IMR-90 (cell line): Measurements from ENCODE around the gene GLI1. TPM values are rescaled to one million over a fixed set of nuclear protein-coding genes. Genes with fewer than 3 reads are reported as not detected.

Experiments
- ATAC-seq: fragments of 200-7000 bp; cut with Tn5 transposase; 2 replicates; pipeline ENCODE4 v1.9.1; 2020; ENCODE audit warnings: low read depth, mild to moderate bottlenecking, moderate library complexity
- Bru-seq: library from RNA; stranded (reverse); fragments of 400-500 nt; gene quantifications from one replicate; lab custom pipeline; 2021; lab: Mats Ljungman, UMichigan
- BruChase-seq, 2 experiments: library from RNA; stranded (reverse); fragments of 400-500 nt; gene quantifications; one replicate each; lab custom pipeline; 2021; lab: Mats Ljungman, UMichigan
- BruUV-seq: library from RNA; stranded (reverse); fragments of 400-500 nt; replicated peaks from 2 replicates; lab custom pipeline; 2021; lab: Mats Ljungman, UMichigan
- CTCF ChIA-PET: fragments of 300-600 bp; formaldehyde crosslinking; extraction: SDS; loops from one replicate; lab custom pipeline; 2021; ENCODE audit warnings: antibody characterized with exemption; lab: Yijun Ruan, JAX
- POLR2A ChIA-PET: fragments of 300-600 bp; sonication (Branson Sonifier 250); formaldehyde crosslinking; loops from one replicate; lab custom pipeline; 2022; ENCODE audit warnings: antibody characterized with exemption; ENCODE audit not compliant: unreplicated experiment; lab: Charles Lee
- DNase-seq: peaks from one replicate; pipeline ENCODE4 v3.0.0; 2013
- H2AFZ ChIP-seq: replicated peaks from 2 replicates; pipeline ENCODE3; 2013; ENCODE audit warnings: low read length, mild to moderate bottlenecking; ENCODE audit not compliant: poor library complexity
- H2AK5ac ChIP-seq: 2 replicates; pipeline ENCODE4 v1.6.1; 2013; ENCODE audit warnings: low read depth, low read length, inconsistent platforms
- H2AK9ac ChIP-seq: replicated peaks from 2 replicates; pipeline ENCODE3; 2013; ENCODE audit warnings: mild to moderate bottlenecking, low read depth, low read length, moderate library complexity; ENCODE audit not compliant: poor library complexity
- H2BK120ac ChIP-seq: 2 replicates; pipeline ENCODE4 v1.6.1; 2013; ENCODE audit warnings: low read depth, low read length, inconsistent platforms
- H2BK15ac ChIP-seq: 3 replicates; pipeline ENCODE4 v1.6.1; 2013; ENCODE audit warnings: low read depth, low read length, inconsistent platforms
- H2BK20ac ChIP-seq: 2 replicates; pipeline ENCODE4 v1.6.1; 2013; ENCODE audit warnings: low read depth, mild to moderate bottlenecking, inconsistent platforms, low read length, moderate library complexity
- H2BK5ac ChIP-seq: 2 replicates; pipeline ENCODE4 v1.6.1; 2013; ENCODE audit warnings: mild to moderate bottlenecking, low read depth, low read length, inconsistent platforms; ENCODE audit not compliant: poor library complexity, severe bottlenecking
- H3K14ac ChIP-seq: replicated peaks from 2 replicates; pipeline ENCODE4 v1.6.1; 2013; ENCODE audit warnings: low read depth, low read length, inconsistent platforms
- H3K18ac ChIP-seq: 2 replicates; pipeline ENCODE4 v1.6.1; 2013; ENCODE audit warnings: low read depth, low read length, control low read depth
- H3K23ac ChIP-seq: 2 replicates; pipeline ENCODE4 v1.6.1; 2013; ENCODE audit warnings: low read depth, low read length, inconsistent platforms
- H3K27ac ChIP-seq: 2 replicates; pipeline ENCODE4 v1.5.1; 2013; ENCODE audit warnings: mild to moderate bottlenecking, control low read depth, low read length; ENCODE audit not compliant: insufficient read depth
- H3K27me3 ChIP-seq: 2 replicates; pipeline ENCODE4 v1.6.1; 2013; ENCODE audit warnings: low read length; ENCODE audit not compliant: control insufficient read depth, insufficient read depth
- H3K36me3 ChIP-seq: 2 replicates; pipeline ENCODE4 v1.6.1; 2013; ENCODE audit warnings: low read length, mixed read lengths; ENCODE audit not compliant: control insufficient read depth, insufficient read depth
- H3K4ac ChIP-seq: 2 replicates; pipeline ENCODE4 v1.6.1; 2013; ENCODE audit warnings: low read depth, low read length, inconsistent platforms
- H3K4me1 ChIP-seq: 2 replicates; pipeline ENCODE4 v1.6.1; 2013; ENCODE audit warnings: low read length, mixed read lengths; ENCODE audit not compliant: control insufficient read depth, insufficient read depth
- H3K4me2 ChIP-seq: 2 replicates; pipeline ENCODE4 v1.6.1; 2013; ENCODE audit warnings: low read depth, mild to moderate bottlenecking, control low read depth, low read length, moderate library complexity
- H3K4me3 ChIP-seq: 2 replicates; pipeline ENCODE4 v1.5.1; 2013; ENCODE audit warnings: low read depth, mild to moderate bottlenecking, control low read depth, low read length, moderate library complexity; ENCODE audit not compliant: insufficient read depth
- H3K56ac ChIP-seq: 2 replicates; pipeline ENCODE4 v1.6.1; 2013; ENCODE audit warnings: low read length, inconsistent platforms; ENCODE audit not compliant: insufficient read depth; ENCODE audit errors: extremely low read depth
- H3K79me1 ChIP-seq, 2 experiments: 2 replicates each; pipeline ENCODE4 v1.6.1; 2013; ENCODE audit warnings: low read length in 2 of 2, inconsistent platforms in 1 of 2, low read depth in 1 of 2
- H3K9ac ChIP-seq: 2 replicates; pipeline ENCODE4 v1.6.1; 2013; ENCODE audit warnings: low read depth, low read length, control low read depth
- H3K9me1 ChIP-seq: 2 replicates; pipeline ENCODE4 v1.6.1; 2013; ENCODE audit warnings: low read length, inconsistent platforms; ENCODE audit not compliant: insufficient read depth
- H3K9me3 ChIP-seq: 2 replicates; pipeline ENCODE4 v1.6.1; 2013; ENCODE audit warnings: low read length; ENCODE audit not compliant: control insufficient read depth, insufficient read depth
- H4K20me1 ChIP-seq: 2 replicates; pipeline ENCODE4 v1.6.1; 2013; ENCODE audit warnings: low read length, inconsistent platforms; ENCODE audit not compliant: insufficient read depth
- H4K5ac ChIP-seq: 2 replicates; pipeline ENCODE4 v1.6.1; 2013; ENCODE audit warnings: mild to moderate bottlenecking, low read depth, low read length, control low read depth
- H4K8ac ChIP-seq, 2 experiments: 2 replicates each; pipeline ENCODE4 v1.6.1; 2013; ENCODE audit warnings: low read depth in 2 of 2, low read length in 2 of 2, control low read depth in 1 of 2, inconsistent platforms in 1 of 2
- H4K91ac ChIP-seq: 2 replicates; pipeline ENCODE4 v1.6.1; 2013; ENCODE audit warnings: low read depth, low read length, inconsistent platforms; ENCODE audit not compliant: insufficient read depth
- CEBPB ChIP-seq: IDR thresholded peaks from 2 replicates; pipeline ENCODE4 v1.6.1; 2012; ENCODE audit warnings: low read depth, low read length, improper control_type of control experiment
- CTCF ChIP-seq: conservative IDR thresholded peaks from 2 replicates; pipeline ENCODE4 v1.5.1; 2012; ENCODE audit warnings: mild to moderate bottlenecking, low read depth, low read length, improper control_type of control experiment
- ELK1 ChIP-seq: fragments of 150-350 bp; IDR thresholded peaks from 2 replicates; pipeline ENCODE4 v1.6.1; 2016; ENCODE audit warnings: low read depth, mild to moderate bottlenecking, low read length, moderate library complexity, borderline replicate concordance
- FOS ChIP-seq: fragments of 150-350 bp; IDR thresholded peaks from 2 replicates; pipeline ENCODE4 v1.6.1; 2016; ENCODE audit warnings: low read depth, low read length
- MAZ ChIP-seq: IDR thresholded peaks from 2 replicates; pipeline ENCODE4 v1.6.1; 2012; ENCODE audit warnings: low read depth, mild to moderate bottlenecking, low read length, improper control_type of control experiment, moderate library complexity, borderline replicate concordance
- MXI1 ChIP-seq: IDR thresholded peaks from 2 replicates; pipeline ENCODE4 v1.6.1; 2012; ENCODE audit warnings: low read depth, mild to moderate bottlenecking, low read length, moderate library complexity, borderline replicate concordance
- POLR2A ChIP-seq: IDR thresholded peaks from 2 replicates; pipeline ENCODE4 v1.6.1; 2012; ENCODE audit warnings: mild to moderate bottlenecking, low read depth, low read length
- SMC3 ChIP-seq: fragments of 150-350 bp; IDR thresholded peaks from 2 replicates; pipeline ENCODE4 v1.6.1; 2016; ENCODE audit warnings: low read depth, mild to moderate bottlenecking, antibody characterized with exemption, low read length, moderate library complexity
- WGBS, 2 experiments: methylation state at CpG; one replicate each; pipeline versions ENCODE4 v1.1.5 to v1.1.7; 2013; ENCODE audit warnings: missing lambda C conversion rate in 2 of 2; ENCODE audit not compliant: insufficient read length in 1 of 2; ENCODE audit errors: extremely low coverage in 2 of 2; 5-methylcytosine and 5-hydroxymethylcytosine counted together
- dilution Hi-C: fragments of 300-500 bp; cut with HindIII; formaldehyde crosslinking; loops from one replicate; pipeline ENCODE4 v1.14.3; 2018; ENCODE audit warnings: low sequenced_read_pairs; ENCODE audit not compliant: unreplicated experiment
- in situ Hi-C: fragments of 300-500 bp; cut with MboI; formaldehyde crosslinking; loops from 3 replicates; pipeline ENCODE4 v1.14.3; 2019; ENCODE audit warnings: low sequenced_read_pairs, inconsistent platforms, mixed read lengths
- intact Hi-C: fragments of 100-400 bp; cut with micrococcal nuclease; formaldehyde crosslinking; loops from 2 replicates; pipeline ENCODE4 v1.10.0; 2022
- long read RNA-seq: library from polyadenylated mRNA; unstranded; transcript quantifications from one replicate; pipeline ENCODE4 v2.0.0, GENCODE V29; 2021; ENCODE audit not compliant: unreplicated experiment
- polyA plus RNA-seq, 3 experiments: library from polyadenylated mRNA; depleted of rRNA; stranded (reverse); fragments of >200 nt; gene quantifications; 2 replicates each; pipeline ENCODE4 v1.2.3, GENCODE V29; 2012; ENCODE audit warnings: low replicate concordance in 1 of 3
- total RNA-seq: library from RNA; depleted of rRNA; stranded (reverse); fragments of >200 nt; gene quantifications from 2 replicates; pipeline ENCODE4 v1.2.3, GENCODE V29; 2012; rRNA removed

GLI1 gene
- 1.3 and 1.4 TPM in 2 replicates for total RNA-seq
- 3.6 and 3.8 TPM in 2 replicates for polyA plus RNA-seq (2012; rRNA removed)
- polyA plus RNA-seq (2012; cell fraction: cytosol; rRNA removed) = 0.88 and 2.6 TPM in 2 replicates
- polyA plus RNA-seq (2012; cell fraction: nucleus; rRNA removed; ENCODE audit: low replicate concordance) = 22.0 and 29.2 TPM in 2 replicates
- percentile 32 among the genes with signal in this experiment for Bru-seq, nascent RNA
- percentile 30 among the genes with signal in this experiment for BruChase-seq, experiment 1, labeled RNA remaining after a 6-hour chase
- percentile 37 among the genes with signal in this experiment for BruChase-seq, experiment 2, labeled RNA remaining after a 2-hour chase
- long read RNA-seq, partial matches to known transcripts = 1 of 1 reads
- long read RNA-seq, other reads (novel, unspliced or antisense) = 0 of 1 reads

GRCh38 chr12:57459750-57460467 lies at the start of gene GLI1:
Gene GLI1 (plus strand): TSS chr12:57459785. CDS start chr12:57463692, 3,907 bp downstream.
- H4K8ac ChIP-seq = peak within 1 kb of the TSS; percentile 93 to 97
- peak within 1 kb of the TSS; percentile 97 for H2AK9ac ChIP-seq
- H2BK5ac ChIP-seq = peak within 1 kb of the TSS; percentile 58
- peak within 1 kb of the TSS; percentile 77 for H2BK20ac ChIP-seq
- H3K9me1 ChIP-seq = peaks cover 10% of the 10 kb centered on the region
- dilution Hi-C loops (no loop called here), in situ Hi-C loops (no loop called here), intact Hi-C loops (loop anchor here (1.0 to 5.0 kb wide), 3 partner anchors 23 to 232 kb away; partner anchors contain the start of gene OS9)
- H2AK5ac ChIP-seq = peak within 1 kb of the TSS; percentile 85
- no peaks in the 10 kb centered on the region for H3K9me3 ChIP-seq
- H3K18ac ChIP-seq = peak within 1 kb of the TSS; percentile 45
- H3K4me3 ChIP-seq = peak within 1 kb of the TSS; percentile 58
- H3K56ac ChIP-seq = peak within 1 kb of the TSS; percentile 70
- CTCF ChIA-PET = interaction anchor here (1.1 to 1.6 kb wide), 6 partner anchors 8 to 195 kb away, joined by 3 to 4 read pairs (median 4); no protein-coding TSS in a partner anchor
- peak within 1 kb of the TSS; percentile 66 for H3K27ac ChIP-seq
- H3K14ac ChIP-seq = peak within 1 kb of the TSS; percentile 96
- ATAC-seq = no peak
- no CpG with 5 or more reads among the region's 36 CpGs for WGBS, 2 experiments
- no peaks in the 10 kb centered on the region for H3K27me3 ChIP-seq
- H3K9ac ChIP-seq = peak within 1 kb of the TSS; percentile 56
- no peaks in the 10 kb centered on the region for H3K36me3 ChIP-seq
- H2BK120ac ChIP-seq = peak within 1 kb of the TSS; percentile 88
- DNase-seq = peak; percentile 28
- TF ChIP-seq SMC3 = no peak
- TF ChIP-seq FOS = no peak
- TF ChIP-seq CTCF = no peak
- TF ChIP-seq POLR2A = no peak
- peak; percentile 6; the same call in 1 of the 2 replicates for TF ChIP-seq MAZ
- no peak for TF ChIP-seq ELK1
- no peak for TF ChIP-seq MXI1
- TF ChIP-seq CEBPB = no peak
- H4K20me1 ChIP-seq = no peaks in the 10 kb centered on the region
- peaks cover 0 to 6% of the 10 kb centered on the region in 2 experiments; a peak in 1 of 4 replicates for H3K79me1 ChIP-seq
- H4K5ac ChIP-seq = peak within 1 kb of the TSS; percentile 76
- peaks cover 20% of the 10 kb centered on the region for H3K4me1 ChIP-seq
- no TSS peak for BruUV-seq
- H3K4ac ChIP-seq = peak within 1 kb of the TSS; percentile 95
- H4K91ac ChIP-seq = peak within 1 kb of the TSS; percentile 92
- peak within 1 kb of the TSS; percentile 97; the same call in 2 of the 3 replicates for H2BK15ac ChIP-seq
- H2AFZ ChIP-seq = peak within 1 kb of the TSS; percentile 98
- H3K23ac ChIP-seq = peak within 1 kb of the TSS; percentile 95; the same call in 1 of the 2 replicates
- peak within 1 kb of the TSS; percentile 90 for H3K4me2 ChIP-seq
- POLR2A ChIA-PET = no interaction called here
